PC-3 (cell line): ENCODE data around the gene TMEM108.

Experiments used
- CTCF ChIP-seq: fragments of 300-600 bp; sonication (generic); conservative IDR thresholded peaks from 2 replicates; pipeline ENCODE4 v1.5.1; 2017; ENCODE audit warnings: antibody characterized with exemption, low read depth, mild to moderate bottlenecking, low read length
- EZH2 ChIP-seq: fragments of 300-600 bp; sonication (generic); IDR thresholded peaks from one replicate; pipeline ENCODE4 v1.6.1; 2017; ENCODE audit warnings: antibody characterized with exemption, mild to moderate bottlenecking, low read length; ENCODE audit not compliant: unreplicated experiment

DNA sequence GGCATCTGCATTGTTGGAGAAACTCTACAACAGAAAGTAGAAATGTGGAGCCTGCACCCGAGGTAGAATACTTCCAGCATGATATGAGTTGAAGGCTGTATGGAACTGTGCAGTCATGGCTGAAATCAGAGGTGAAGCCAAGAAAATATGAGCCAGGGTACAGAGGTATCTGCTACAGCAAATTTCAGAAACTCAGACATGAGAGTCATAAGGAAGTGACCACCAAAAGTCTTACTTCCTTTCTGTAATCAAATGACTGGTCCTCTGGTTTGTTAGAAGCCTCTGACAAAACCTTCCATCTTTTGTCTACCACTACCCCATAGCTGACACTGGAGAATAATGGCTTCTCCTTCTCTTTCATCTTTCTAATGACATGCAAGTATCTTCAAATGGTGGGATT lies 159.4 kb downstream of the TMEM108 start:
- TF ChIP-seq EZH2 (no peak), CTCF (no peak)
